ENCODE results near the gene ARHGAP26. TPM values are rescaled to one million over a fixed set of nuclear protein-coding genes. Genes with fewer than 3 reads are reported as not detected.
"Not testable (repeated sequence)": the region's sequence is repeated elsewhere in the genome, so short reads cannot be mapped to it uniquely, and the experiment has no call there.

The ARHGAP26 gene
- total RNA-seq, 1 experiment from 2014 or later = 65.5 TPM

DNA sequence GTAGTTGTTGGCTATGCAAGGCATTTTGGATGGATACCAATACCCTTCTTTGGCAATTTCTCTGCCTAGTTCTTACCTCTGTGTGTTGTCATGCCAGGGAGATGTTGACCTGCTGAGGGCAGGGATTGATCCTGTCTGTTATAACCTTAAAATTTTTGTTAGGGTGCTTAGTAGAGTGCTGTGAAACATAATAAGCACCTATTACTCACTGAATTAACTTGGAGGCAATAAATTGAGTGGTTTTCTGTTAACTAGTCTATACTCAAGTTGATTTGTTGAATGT is 177.2 kb downstream of the ARHGAP26 start:
- no peaks in the 10 kb centered on the region for H3K36me3 ChIP-seq (ENCODE audit: control insufficient read depth, insufficient read depth, low read length)
- no peaks in the 10 kb centered on the region for H3K9me3 ChIP-seq (ENCODE audit: control insufficient read depth, insufficient read depth, low read depth, low read length)
- ChIA-PET POLR2A (no interaction called here), CTCF (no interaction called here)
- in situ Hi-C loops (cut with HindIII; ENCODE audit: low pct_unique_long_range_greater_than_20kb, low sequenced_read_pairs) (no loop called here), intact Hi-C loops (cut with micrococcal nuclease; ENCODE audit: unreplicated experiment) (no loop called here)
- BruUV-seq (replicated peaks) = no TSS peak
- TF ChIP-seq TCF7L2 (IDR thresholded peaks at IDR 0.05; ENCODE audit: low read depth, low read length) = no peak
- TF ChIP-seq CTCF (IDR thresholded peaks at IDR 0.05) = no peak
- TF ChIP-seq, protein P1, sequence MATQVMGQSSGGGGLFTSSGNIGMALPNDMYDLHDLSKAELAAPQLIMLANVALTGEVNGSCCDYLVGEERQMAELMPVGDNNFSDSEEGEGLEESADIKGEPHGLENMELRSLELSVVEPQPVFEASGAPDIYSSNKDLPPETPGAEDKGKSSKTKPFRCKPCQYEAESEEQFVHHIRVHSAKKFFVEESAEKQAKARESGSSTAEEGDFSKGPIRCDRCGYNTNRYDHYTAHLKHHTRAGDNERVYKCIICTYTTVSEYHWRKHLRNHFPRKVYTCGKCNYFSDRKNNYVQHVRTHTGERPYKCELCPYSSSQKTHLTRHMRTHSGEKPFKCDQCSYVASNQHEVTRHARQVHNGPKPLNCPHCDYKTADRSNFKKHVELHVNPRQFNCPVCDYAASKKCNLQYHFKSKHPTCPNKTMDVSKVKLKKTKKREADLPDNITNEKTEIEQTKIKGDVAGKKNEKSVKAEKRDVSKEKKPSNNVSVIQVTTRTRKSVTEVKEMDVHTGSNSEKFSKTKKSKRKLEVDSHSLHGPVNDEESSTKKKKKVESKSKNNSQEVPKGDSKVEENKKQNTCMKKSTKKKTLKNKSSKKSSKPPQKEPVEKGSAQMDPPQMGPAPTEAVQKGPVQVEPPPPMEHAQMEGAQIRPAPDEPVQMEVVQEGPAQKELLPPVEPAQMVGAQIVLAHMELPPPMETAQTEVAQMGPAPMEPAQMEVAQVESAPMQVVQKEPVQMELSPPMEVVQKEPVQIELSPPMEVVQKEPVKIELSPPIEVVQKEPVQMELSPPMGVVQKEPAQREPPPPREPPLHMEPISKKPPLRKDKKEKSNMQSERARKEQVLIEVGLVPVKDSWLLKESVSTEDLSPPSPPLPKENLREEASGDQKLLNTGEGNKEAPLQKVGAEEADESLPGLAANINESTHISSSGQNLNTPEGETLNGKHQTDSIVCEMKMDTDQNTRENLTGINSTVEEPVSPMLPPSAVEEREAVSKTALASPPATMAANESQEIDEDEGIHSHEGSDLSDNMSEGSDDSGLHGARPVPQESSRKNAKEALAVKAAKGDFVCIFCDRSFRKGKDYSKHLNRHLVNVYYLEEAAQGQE (IDR thresholded peaks at IDR 0.05; ENCODE audit: insufficient read depth in 1 of 2, low read depth in 2 of 2, low read length in 1 of 2) = no peak
- TF ChIP-seq POLR2AphosphoS5 (IDR thresholded peaks at IDR 0.05; ENCODE audit: low read depth, low read length) = no peak
- no peak for TF ChIP-seq SIN3A (IDR thresholded peaks at IDR 0.05; ENCODE audit: borderline replicate concordance, insufficient read depth, low read depth, low read length)
- H3K27ac ChIP-seq (ENCODE audit: low read length) = no peak overlapping the region
- DNase-seq (ENCODE audit: low read depth, low spot score) = no peak
- H3K4me3 ChIP-seq (ENCODE audit: low read depth in 2 of 2, low read length in 2 of 2) = no peak overlapping the region
- H3K4me1 ChIP-seq (ENCODE audit: control insufficient read depth, insufficient read depth, low read length) = no peaks in the 10 kb centered on the region
- ATAC-seq = no peak
- no peaks in the 10 kb centered on the region for H3K27me3 ChIP-seq (ENCODE audit: control insufficient read depth, insufficient read depth, low read length)

GRCh38 chr5:142952229-142952628 is 182.1 kb downstream of the ARHGAP26 start:
- no peaks in the 10 kb centered on the region for H3K9me3 ChIP-seq (ENCODE audit: control insufficient read depth, insufficient read depth, low read depth, low read length)
- BruUV-seq (replicated peaks) = no TSS peak
- peak; percentile 65 for ATAC-seq
- DNase-seq (ENCODE audit: low read depth, low spot score) = no peak
- no peaks in the 10 kb centered on the region for H3K36me3 ChIP-seq (ENCODE audit: control insufficient read depth, insufficient read depth, low read length)
- no peaks in the 10 kb centered on the region for H3K27me3 ChIP-seq (ENCODE audit: control insufficient read depth, insufficient read depth, low read length)
- in situ Hi-C loops (cut with HindIII; ENCODE audit: low pct_unique_long_range_greater_than_20kb, low sequenced_read_pairs) = no loop called here
- no peak overlapping the region for H3K27ac ChIP-seq (ENCODE audit: low read length)
- intact Hi-C loops (cut with micrococcal nuclease; ENCODE audit: unreplicated experiment) = no loop called here
- ChIA-PET POLR2A (no interaction called here), CTCF (no interaction called here)
- H3K4me3 ChIP-seq (ENCODE audit: low read depth in 2 of 2, low read length in 2 of 2) = no peak overlapping the region
- H3K4me1 ChIP-seq (ENCODE audit: control insufficient read depth, insufficient read depth, low read length) = no peaks in the 10 kb centered on the region
- TF ChIP-seq SIN3A (IDR thresholded peaks at IDR 0.05; ENCODE audit: borderline replicate concordance, insufficient read depth, low read depth, low read length) (no peak), TCF7L2 (IDR thresholded peaks at IDR 0.05; ENCODE audit: low read depth, low read length) (no peak), CTCF (IDR thresholded peaks at IDR 0.05) (no peak), POLR2AphosphoS5 (IDR thresholded peaks at IDR 0.05; ENCODE audit: low read depth, low read length) (no peak)
- TF ChIP-seq, protein P1 (IDR thresholded peaks at IDR 0.05; ENCODE audit: insufficient read depth in 1 of 2, low read depth in 2 of 2, low read length in 1 of 2) = no peak

GRCh38 chr5:142952871-142953270 is 182.7 kb downstream of the ARHGAP26 start:
- ATAC-seq; H3K4me3 ChIP-seq (ENCODE audit: low read depth in 2 of 2, low read length in 2 of 2); H3K27ac ChIP-seq (ENCODE audit: low read length); DNase-seq (ENCODE audit: low read depth, low spot score); CTCF ChIA-PET; H3K4me1 ChIP-seq (ENCODE audit: control insufficient read depth, insufficient read depth, low read length); POLR2A ChIA-PET; intact Hi-C loops (cut with micrococcal nuclease; ENCODE audit: unreplicated experiment); BruUV-seq (replicated peaks); H3K36me3 ChIP-seq (ENCODE audit: control insufficient read depth, insufficient read depth, low read length); in situ Hi-C loops (cut with HindIII; ENCODE audit: low pct_unique_long_range_greater_than_20kb, low sequenced_read_pairs); H3K9me3 ChIP-seq (ENCODE audit: control insufficient read depth, insufficient read depth, low read depth, low read length); H3K27me3 ChIP-seq (ENCODE audit: control insufficient read depth, insufficient read depth, low read length): not testable (repeated sequence)
